HCT116 (cell line): ENCODE measurements around the gene TXLNG. TPM values are rescaled to one million over a fixed set of nuclear protein-coding genes. Genes with fewer than 3 reads are reported as not detected.

Experiments
- ATAC-seq: fragments of 200-7000 bp; cut with Tn5 transposase; 2 replicates; pipeline ENCODE4 v1.9.1; 2020; ENCODE audit warnings: mild to moderate bottlenecking, moderate library complexity
- BruUV-seq: library from RNA; stranded (reverse); fragments of 400-500 nt; replicated peaks from 2 replicates; lab custom pipeline; 2021; lab: Mats Ljungman, UMichigan
- CTCF ChIA-PET: fragments of 300-600 bp; sonication (Branson Sonifier 250); formaldehyde crosslinking; loops from one replicate; lab custom pipeline; 2021; ENCODE audit warnings: antibody characterized with exemption; lab: Charles Lee
- POLR2A ChIA-PET: fragments of 300-600, 350-600 bp; sonication (Branson Sonifier 250); formaldehyde crosslinking; loops from one replicate; lab custom pipeline; 2021; ENCODE audit warnings: antibody characterized with exemption; lab: Charles Lee
- RAD21 ChIA-PET, 2 experiments: fragments of 300-600 bp; sonication (Branson Sonifier 250); formaldehyde crosslinking; loops; one replicate each; lab custom pipeline; 2023; ENCODE audit warnings: low total read pairs in 2 of 2; ENCODE audit not compliant: uncharacterized antibody in 2 of 2, unreplicated experiment in 2 of 2, low non-redundant PET in 1 of 2; lab: Charles Lee
- DNase-seq: peaks from one replicate; pipeline ENCODE4 v3.0.0-alpha.2; 2010; ENCODE audit warnings: low read depth, low spot score
- H2AFZ ChIP-seq: fragments of 200-600 bp; shearing (Covaris generic), sonication (generic); 2 replicates; pipeline ENCODE4 v1.6.1; 2017; ENCODE audit warnings: low read depth, mixed run types, mixed read lengths, antibody characterized with exemption, low read length; ENCODE audit not compliant: poor library complexity, severe bottlenecking
- H3K27ac ChIP-seq: 2 replicates; pipeline ENCODE4 v1.5.1; 2012; ENCODE audit warnings: low read depth, low read length
- H3K27me3 ChIP-seq: fragments of 200-600 bp; sonication (generic); 2 replicates; pipeline ENCODE4 v1.6.1; 2016; ENCODE audit warnings: mixed run types, low read length, mixed read lengths; ENCODE audit not compliant: insufficient read depth
- H3K36me3 ChIP-seq, 2 experiments: fragments of 200-500 bp in 1 of 2; fragments of 200-600 bp in 1 of 2; sonication (Bioruptor generic) in 1 of 2; sonication (generic) in 1 of 2; 2 replicates each; pipeline versions ENCODE4 v1.5.1 to v1.6.1; 2014 to 2016; ENCODE audit warnings: low read length in 2 of 2, inconsistent platforms in 1 of 2, mixed read lengths in 1 of 2, mixed run types in 1 of 2; ENCODE audit not compliant: insufficient read depth in 2 of 2, control insufficient read depth in 1 of 2
- H3K4me1 ChIP-seq, 2 experiments: fragments of 200-600 bp in 1 of 2; sonication (generic) in 1 of 2; 2 replicates each; pipeline versions ENCODE4 v1.5.1 to v1.6.1; 2012 to 2017; ENCODE audit warnings: low read length in 2 of 2, inconsistent platforms in 1 of 2, mild to moderate bottlenecking in 1 of 2, mixed read lengths in 1 of 2, mixed run types in 1 of 2, moderate library complexity in 1 of 2; ENCODE audit not compliant: insufficient read depth in 2 of 2, control insufficient read depth in 1 of 2
- H3K4me2 ChIP-seq: fragments of 200-600 bp; sonication (generic); 2 replicates; pipeline ENCODE4 v1.6.1; 2017; ENCODE audit warnings: mixed run types, low read length, mixed read lengths
- H3K4me3 ChIP-seq, 2 experiments: fragments of 200-600 bp in 1 of 2; sonication (generic) in 1 of 2; replicated peaks in 1 of 2; 2 replicates each; pipeline ENCODE4 v1.5.1; 2011 to 2016; ENCODE audit warnings: low read length in 2 of 2, control low read depth in 1 of 2, low read depth in 1 of 2, mild to moderate bottlenecking in 1 of 2, mixed read lengths in 1 of 2, mixed run types in 1 of 2
- H3K79me2 ChIP-seq: fragments of 200-600 bp; sonication (generic); 2 replicates; pipeline ENCODE4 v1.6.1; 2017; ENCODE audit warnings: mild to moderate bottlenecking, mixed run types, low read length, moderate library complexity, mixed read lengths; ENCODE audit not compliant: insufficient read depth
- H3K9ac ChIP-seq: fragments of 200-600 bp; sonication (generic); 2 replicates; pipeline ENCODE4 v1.6.1; 2016; ENCODE audit warnings: low read length, mixed read lengths
- H3K9me2 ChIP-seq: fragments of 200-600 bp; sonication (generic), shearing (Covaris generic); 2 replicates; pipeline ENCODE4 v1.6.1; 2017; ENCODE audit warnings: mixed run types, mild to moderate bottlenecking, moderate library complexity; ENCODE audit not compliant: insufficient read depth
- H3K9me3 ChIP-seq, 2 experiments: fragments of 200-500 bp in 1 of 2; fragments of 200-600 bp in 1 of 2; sonication (Bioruptor generic) in 1 of 2; sonication (generic) in 1 of 2; 2 replicates each; pipeline ENCODE4 v1.6.1; 2014 to 2017; ENCODE audit warnings: low read length in 2 of 2, mixed read lengths in 2 of 2, inconsistent platforms in 1 of 2, low read depth in 1 of 2, mild to moderate bottlenecking in 1 of 2, mixed run types in 1 of 2, moderate library complexity in 1 of 2; ENCODE audit not compliant: control insufficient read depth in 1 of 2, insufficient read depth in 1 of 2
- H4K20me1 ChIP-seq: fragments of 200-600 bp; sonication (generic), shearing (Covaris generic); 2 replicates; pipeline ENCODE4 v1.6.1; 2017; ENCODE audit warnings: mixed run types, mild to moderate bottlenecking, moderate library complexity; ENCODE audit not compliant: insufficient read depth
- ATF3 ChIP-seq: IDR thresholded peaks from 2 replicates; pipeline ENCODE4 v1.6.1; 2012
- CBX3 ChIP-seq: IDR thresholded peaks from 2 replicates; pipeline ENCODE4 v1.6.1; 2012; ENCODE audit warnings: low read depth
- CEBPB ChIP-seq: IDR thresholded peaks from 2 replicates; pipeline ENCODE4 v1.6.1; 2012; ENCODE audit warnings: low read depth
- EGR1 ChIP-seq: IDR thresholded peaks from 2 replicates; pipeline ENCODE4 v1.6.1; 2012; ENCODE audit warnings: low read depth
- ELF1 ChIP-seq: IDR thresholded peaks from 2 replicates; pipeline ENCODE4 v1.6.1; 2012; ENCODE audit warnings: low read depth, borderline replicate concordance
- EZH2phosphoT487 ChIP-seq: fragments of 200-600 bp; IDR thresholded peaks from 2 replicates; pipeline ENCODE4 v1.6.1; 2018; ENCODE audit warnings: antibody characterized with exemption, borderline replicate concordance
- JUND ChIP-seq: IDR thresholded peaks from 2 replicates; pipeline ENCODE4 v1.6.1; 2012
- MAX ChIP-seq: IDR thresholded peaks from 2 replicates; pipeline ENCODE4 v1.6.1; 2012
- POLR2A ChIP-seq: IDR thresholded peaks from 2 replicates; pipeline ENCODE4 v1.7.0; 2011; ENCODE audit warnings: borderline replicate concordance; ENCODE audit not compliant: insufficient read depth, insufficient read length; ENCODE audit errors: extremely low read depth
- POLR2AphosphoS5 ChIP-seq: IDR thresholded peaks from 2 replicates; pipeline ENCODE4 v1.6.1; 2011; ENCODE audit warnings: mild to moderate bottlenecking, low read depth, low read length, moderate library complexity
- RAD21 ChIP-seq: IDR thresholded peaks from 2 replicates; pipeline ENCODE4 v1.6.1; 2012; ENCODE audit warnings: low read depth, mild to moderate bottlenecking
- SIN3A ChIP-seq: IDR thresholded peaks from 2 replicates; pipeline ENCODE4 v1.6.1; 2012; ENCODE audit warnings: low read depth
- SP1 ChIP-seq: IDR thresholded peaks from 2 replicates; pipeline ENCODE4 v1.6.1; 2012; ENCODE audit warnings: low read depth
- SRF ChIP-seq: IDR thresholded peaks from 2 replicates; pipeline ENCODE4 v1.6.1; 2012; ENCODE audit warnings: low read depth
- TCF7L2 ChIP-seq: IDR thresholded peaks from 2 replicates; pipeline ENCODE4 v1.7.0; 2011; ENCODE audit warnings: borderline replicate concordance, inconsistent platforms; ENCODE audit not compliant: insufficient read depth, insufficient read length; ENCODE audit errors: extremely low read depth
- ZBTB33 ChIP-seq: IDR thresholded peaks from 2 replicates; pipeline ENCODE4 v1.6.1; 2011; ENCODE audit warnings: mild to moderate bottlenecking, low read length, moderate library complexity; ENCODE audit not compliant: insufficient replicate concordance; ENCODE audit errors: extremely low read depth
- ZFX ChIP-seq: fragments of 450-650 bp; IDR thresholded peaks from 2 replicates; pipeline ENCODE4 v1.6.1; 2017
- ZNF274 ChIP-seq: fragments of 200-500 bp; sonication (Bioruptor generic); IDR thresholded peaks from 2 replicates; pipeline ENCODE4 v1.6.1; 2014; ENCODE audit warnings: mild to moderate bottlenecking, low read depth, low read length, inconsistent platforms
- intact Hi-C: fragments of 100-400 bp; cut with micrococcal nuclease; formaldehyde crosslinking; loops from 2 replicates; pipeline ENCODE4 v1.10.0; 2022
- total RNA-seq: library from RNA; stranded (reverse); gene quantifications from one replicate; pipeline ENCODE4 v1.2.1, GENCODE V29; 2021; ENCODE audit not compliant: unreplicated experiment

Gene TXLNG
- total RNA-seq, 1 experiment from 2014 or later, result 22.9 TPM

GRCh38 chrX:16839852-16840460 lies 53.7 kb downstream of the TXLNG start:
- ChIA-PET CTCF (interaction anchor here (1.5 kb wide), 1 partner anchor 14 kb away, joined by 3 read pairs; no protein-coding TSS in a partner anchor), POLR2A (no interaction called here), RAD21 (no interaction called here)
- Histone ChIP-seq H3K27me3 (no peaks in the 10 kb centered on the region), H3K9me3 (no peaks in the 10 kb centered on the region), H3K9me2 (no peaks in the 10 kb centered on the region), H3K4me3 (no peak overlapping the region), H3K4me2 (no peak overlapping the region), H3K36me3 (peaks cover 9 to 19% of the 10 kb centered on the region in 2 experiments; a peak in 2 of 4 replicates), H3K27ac (no peak overlapping the region), H3K4me1 (peaks cover 0 to 24% of the 10 kb centered on the region in 2 experiments; a peak in 3 of 4 replicates), H4K20me1 (no peaks in the 10 kb centered on the region), H3K9ac (no peak overlapping the region), H3K79me2 (no peaks in the 10 kb centered on the region), H2AFZ (no peak overlapping the region)
- DNase-seq (no peak), ATAC-seq (0 out of 2 replicates have a peak, but pooled peaks have one; percentile 20)
- intact Hi-C loops, result no loop called here
- BruUV-seq, result no TSS peak
- no peak for TF ChIP-seq TCF7L2
- TF ChIP-seq ATF3, result no peak
- TF ChIP-seq EGR1, result no peak
- peak; percentile 22; the same call in 1 of the 2 replicates for TF ChIP-seq CEBPB

GRCh38 chrX:16842684-16843083 lies 56.4 kb downstream of the TXLNG start:
- Histone ChIP-seq H3K36me3 (peaks cover 7 to 10% of the 10 kb centered on the region in 2 experiments; a peak in 2 of 4 replicates), H2AFZ (no peak overlapping the region), H3K9me2 (no peaks in the 10 kb centered on the region), H3K4me1 (peaks cover 0 to 18% of the 10 kb centered on the region in 2 experiments; a peak in 3 of 4 replicates), H4K20me1 (no peaks in the 10 kb centered on the region), H3K79me2 (no peaks in the 10 kb centered on the region), H3K4me3 (no peak overlapping the region), H3K27ac (no peak overlapping the region), H3K4me2 (no peak overlapping the region), H3K9me3 (no peaks in the 10 kb centered on the region), H3K27me3 (no peaks in the 10 kb centered on the region), H3K9ac (no peak overlapping the region)
- intact Hi-C loops, result no loop called here
- ChIA-PET CTCF (interaction anchor here (1.1 kb wide), 1 partner anchor 16 kb away, joined by 3 read pairs; no protein-coding TSS in a partner anchor), RAD21 (no interaction called here), POLR2A (no interaction called here)
- BruUV-seq, result TSS peak; percentile 18
- ATAC-seq (no peak), DNase-seq (no peak)
- TF ChIP-seq MAX (no peak), ZFX (no peak), ZNF274 (no peak), EGR1 (no peak), CBX3 (no peak), ZBTB33 (no peak), POLR2AphosphoS5 (no peak), ELF1 (no peak), POLR2A (no peak), SRF (no peak), SIN3A (no peak), TCF7L2 (no peak), JUND (no peak), SP1 (no peak), CEBPB (no peak), EZH2phosphoT487 (no peak), RAD21 (no peak)
